Activated B cell treated with CpG ODN at 0.5 μM for 24 hours (primary cell): ENCODE results near the gene IMMT. TPM values are rescaled to one million over a fixed set of nuclear protein-coding genes. Genes with fewer than 3 reads are reported as not detected.

Experiments
- ATAC-seq: fragments of 200-7000 bp; cut with Tn5 transposase; one replicate; pipeline ENCODE4 v1.10.0; 2021; ENCODE audit warnings: low read depth, mild to moderate bottlenecking, moderate library complexity
- CTCF ChIA-PET: fragments of 350-600 bp; sonication (Branson Sonifier 250); formaldehyde crosslinking; loops from one replicate; lab custom pipeline; 2021; ENCODE audit warnings: antibody characterized with exemption; lab: Charles Lee
- POLR2A ChIA-PET: fragments of 350-600 bp; sonication (Branson Sonifier 250); formaldehyde crosslinking; loops from one replicate; lab custom pipeline; 2021; ENCODE audit warnings: antibody characterized with exemption; lab: Charles Lee
- DNase-seq: peaks from one replicate; pipeline ENCODE4 v3.0.0; 2022
- H3K27ac Mint-ChIP-seq: one replicate; pipeline ENCODE4 v1.8.0; 2020; ENCODE audit warnings: mixed read lengths
- H3K27me3 Mint-ChIP-seq: one replicate; pipeline ENCODE4 v1.8.0; 2021; ENCODE audit warnings: mixed read lengths
- H3K36me3 Mint-ChIP-seq: one replicate; pipeline ENCODE4 v1.8.0; 2021; ENCODE audit warnings: low read depth, mixed read lengths
- H3K4me1 Mint-ChIP-seq: one replicate; pipeline ENCODE4 v1.8.0; 2021; ENCODE audit warnings: mixed read lengths
- H3K4me3 Mint-ChIP-seq: one replicate; pipeline ENCODE4 v1.8.0; 2020; ENCODE audit warnings: mild to moderate bottlenecking, mixed read lengths
- H3K9me3 Mint-ChIP-seq: one replicate; pipeline ENCODE4 v1.8.0; 2020; ENCODE audit warnings: mixed read lengths
- intact Hi-C: fragments of 100-400 bp; cut with micrococcal nuclease; formaldehyde crosslinking; loops from one replicate; pipeline ENCODE4 v1.15.1; 2024
- total RNA-seq: library from RNA; stranded (reverse); gene quantifications from 2 replicates; pipeline ENCODE4 v1.2.3, GENCODE V29; 2022
- TF ChIP-seq, protein P1 (sequence below): fragments of 200-600 bp; IDR thresholded peaks from one replicate; pipeline ENCODE4 v1.8.0; 2022; ENCODE audit warnings: antibody characterized with exemption, mild to moderate bottlenecking

Gene IMMT
- total RNA-seq, 1 donor from 2014 or later: 93.0 TPM

DNA sequence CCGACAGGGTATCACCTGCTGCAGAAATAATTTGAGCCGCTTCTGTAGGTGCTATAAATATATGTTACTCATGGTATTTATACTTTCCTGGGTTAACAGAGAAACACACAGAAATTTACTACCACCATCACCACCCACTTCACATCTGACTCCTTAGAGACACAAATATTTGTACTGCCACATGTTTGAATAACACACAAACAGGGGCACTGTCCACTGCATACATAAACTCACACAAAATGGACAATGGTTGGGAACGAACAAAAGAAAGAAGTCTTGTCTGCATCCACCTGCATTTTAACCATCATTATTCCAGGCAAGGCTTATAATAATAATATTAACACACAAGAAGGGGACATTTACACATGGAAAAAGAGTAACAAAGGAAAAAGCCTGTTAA is 24.0 kb downstream of the IMMT start:
- intact Hi-C loops: no loop called here
- DNase-seq (no peak), ATAC-seq (no peak)
- Mint-ChIP-seq H3K9me3 (no peaks in the 10 kb centered on the region), H3K4me1 (peaks cover 20% of the 10 kb centered on the region), H3K27ac (no peak overlapping the region), H3K36me3 (peaks cover 74% of the 10 kb centered on the region), H3K27me3 (no peaks in the 10 kb centered on the region), H3K4me3 (no peak overlapping the region)
- TF ChIP-seq, protein P1, sequence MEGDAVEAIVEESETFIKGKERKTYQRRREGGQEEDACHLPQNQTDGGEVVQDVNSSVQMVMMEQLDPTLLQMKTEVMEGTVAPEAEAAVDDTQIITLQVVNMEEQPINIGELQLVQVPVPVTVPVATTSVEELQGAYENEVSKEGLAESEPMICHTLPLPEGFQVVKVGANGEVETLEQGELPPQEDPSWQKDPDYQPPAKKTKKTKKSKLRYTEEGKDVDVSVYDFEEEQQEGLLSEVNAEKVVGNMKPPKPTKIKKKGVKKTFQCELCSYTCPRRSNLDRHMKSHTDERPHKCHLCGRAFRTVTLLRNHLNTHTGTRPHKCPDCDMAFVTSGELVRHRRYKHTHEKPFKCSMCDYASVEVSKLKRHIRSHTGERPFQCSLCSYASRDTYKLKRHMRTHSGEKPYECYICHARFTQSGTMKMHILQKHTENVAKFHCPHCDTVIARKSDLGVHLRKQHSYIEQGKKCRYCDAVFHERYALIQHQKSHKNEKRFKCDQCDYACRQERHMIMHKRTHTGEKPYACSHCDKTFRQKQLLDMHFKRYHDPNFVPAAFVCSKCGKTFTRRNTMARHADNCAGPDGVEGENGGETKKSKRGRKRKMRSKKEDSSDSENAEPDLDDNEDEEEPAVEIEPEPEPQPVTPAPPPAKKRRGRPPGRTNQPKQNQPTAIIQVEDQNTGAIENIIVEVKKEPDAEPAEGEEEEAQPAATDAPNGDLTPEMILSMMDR: no peak
- ChIA-PET POLR2A (no interaction called here), CTCF (no interaction called here)

DNA sequence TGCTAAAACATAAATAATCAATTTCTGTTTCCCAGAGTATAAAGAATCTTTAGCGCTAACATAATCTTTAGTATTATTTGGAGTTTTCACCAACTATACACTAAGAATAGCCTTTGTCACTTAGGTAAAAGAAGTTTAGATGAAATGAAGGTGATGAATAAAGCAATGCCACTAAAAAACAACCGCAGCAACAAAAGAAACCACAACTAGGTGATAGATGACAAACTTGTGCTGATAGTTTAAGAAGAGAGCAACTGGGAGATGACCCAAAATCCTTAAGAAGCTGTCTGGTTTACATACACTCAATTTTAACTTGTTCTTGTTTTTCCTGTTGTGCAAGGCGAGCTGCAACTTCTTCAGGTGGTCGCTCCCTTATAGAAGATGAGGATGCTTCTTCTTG is 24.8 kb downstream of the IMMT start:
- Mint-ChIP-seq H3K27me3 (no peaks in the 10 kb centered on the region), H3K4me3 (no peak overlapping the region), H3K27ac (no peak overlapping the region), H3K4me1 (peaks cover 17% of the 10 kb centered on the region), H3K9me3 (no peaks in the 10 kb centered on the region), H3K36me3 (peaks cover 73% of the 10 kb centered on the region)
- ChIA-PET CTCF (no interaction called here), POLR2A (no interaction called here)
- DNase-seq (no peak), ATAC-seq (no peak)
- TF ChIP-seq, protein P1: no peak
- intact Hi-C loops: no loop called here

DNA sequence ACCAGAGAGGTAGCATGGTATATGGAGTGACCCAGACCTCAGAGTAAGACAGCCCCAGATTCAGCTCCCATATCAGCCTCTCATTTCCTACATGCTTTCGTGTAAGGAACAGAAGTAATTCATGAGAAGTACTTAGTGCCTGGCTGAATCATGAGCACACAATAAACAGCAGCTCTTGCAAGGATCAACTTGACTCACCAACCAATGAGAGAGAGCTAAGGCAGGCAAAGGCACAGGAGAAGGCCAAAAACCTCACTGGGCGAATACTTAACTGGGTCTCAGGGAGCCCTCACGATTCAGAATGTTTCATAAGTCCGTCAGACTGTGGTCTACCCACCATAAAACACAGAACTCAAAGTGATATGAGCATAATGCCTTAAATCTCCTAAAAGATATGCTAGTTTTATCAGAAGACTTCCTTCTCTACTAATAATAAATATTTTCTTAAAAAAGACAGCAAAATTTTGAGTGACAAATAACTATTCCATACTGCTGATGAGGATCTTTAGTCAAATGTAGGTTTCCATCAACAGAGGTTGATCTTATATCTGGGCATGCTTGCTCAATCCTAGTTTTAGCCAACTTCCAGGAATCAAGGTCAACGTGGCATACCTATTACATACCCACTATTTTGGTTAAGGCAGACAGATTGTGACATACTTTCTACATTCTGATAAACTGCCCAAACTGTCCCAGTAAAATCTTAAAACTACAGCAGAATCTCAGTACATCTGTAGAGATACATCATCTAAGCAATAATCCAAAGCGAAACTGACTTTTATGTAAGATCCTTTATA is 34.9 kb downstream of the IMMT start:
- Mint-ChIP-seq H3K9me3 (no peaks in the 10 kb centered on the region), H3K36me3 (peaks cover 75% of the 10 kb centered on the region), H3K27me3 (no peaks in the 10 kb centered on the region), H3K4me1 (no peaks in the 10 kb centered on the region), H3K27ac (no peak overlapping the region), H3K4me3 (no peak overlapping the region)
- DNase-seq (no peak), ATAC-seq (no peak)
- POLR2A ChIA-PET: no interaction called here
- TF ChIP-seq, protein P1: no peak
- CTCF ChIA-PET: interaction anchor here (0.7 kb wide), 1 partner anchor 491 kb away, joined by 3 read pairs; no protein-coding TSS in a partner anchor
- intact Hi-C loops: no loop called here

DNA sequence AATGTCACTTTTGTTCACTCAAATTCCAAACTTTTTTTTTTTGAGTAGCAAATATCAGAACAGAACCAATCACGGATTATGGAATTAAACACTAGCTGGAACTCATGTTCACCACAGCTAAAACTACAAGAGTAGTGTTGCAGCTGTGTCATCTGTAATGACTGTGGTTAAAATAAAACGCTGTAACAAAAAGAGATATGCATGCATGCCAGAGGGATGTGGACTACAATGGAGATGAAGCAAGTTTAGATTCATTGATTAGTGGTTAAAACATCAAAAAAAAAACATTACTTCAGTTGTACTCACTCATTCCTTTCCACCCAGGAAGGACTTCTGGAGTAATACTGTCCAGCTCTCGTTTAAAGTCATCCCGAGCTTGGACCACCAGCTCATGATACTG is 37.0 kb downstream of the IMMT start:
- Mint-ChIP-seq H3K36me3 (peaks cover 75% of the 10 kb centered on the region), H3K9me3 (no peaks in the 10 kb centered on the region), H3K27ac (no peak overlapping the region), H3K4me1 (no peaks in the 10 kb centered on the region), H3K4me3 (no peak overlapping the region), H3K27me3 (no peaks in the 10 kb centered on the region)
- TF ChIP-seq, protein P1: no peak
- intact Hi-C loops: no loop called here
- ChIA-PET POLR2A (interaction anchor here (0.9 kb wide), 1 partner anchor 12 kb away, joined by 4 read pairs; no protein-coding TSS in a partner anchor), CTCF (no interaction called here)
- ATAC-seq: no peak
- no peak for DNase-seq

DNA sequence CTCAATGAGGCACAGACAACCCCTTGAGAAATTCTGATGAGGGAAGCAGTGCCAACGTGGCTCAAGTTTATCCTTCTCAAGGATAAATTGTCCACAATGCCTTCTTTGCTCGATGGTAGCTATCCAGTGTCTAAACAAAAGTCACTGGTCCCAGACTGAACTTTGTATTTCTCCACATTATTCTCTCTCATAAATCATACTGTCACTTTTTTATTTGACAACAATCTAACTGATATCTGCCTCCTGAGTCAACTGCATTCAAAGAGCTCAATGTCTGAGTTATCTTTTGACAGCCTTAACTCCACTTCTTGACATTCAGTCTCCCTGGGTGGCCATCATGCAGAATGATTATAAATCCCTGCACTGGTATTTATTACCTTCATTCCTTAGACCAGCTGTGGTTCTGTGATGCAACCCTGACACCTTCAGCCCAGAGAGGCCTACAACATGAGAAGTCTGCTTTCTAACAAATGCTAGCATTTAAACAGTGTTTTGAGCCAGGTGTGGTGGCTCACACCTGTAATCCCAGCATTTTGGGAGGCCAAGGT is 38.2 kb downstream of the IMMT start:
- H3K4me1 Mint-ChIP-seq: no peaks in the 10 kb centered on the region
- intact Hi-C loops: no loop called here
- ChIA-PET CTCF (no interaction called here), POLR2A (interaction anchor here (0.7 kb wide), 1 partner anchor 12 kb away, joined by 4 read pairs; no protein-coding TSS in a partner anchor)
- no peak for DNase-seq
- H3K27me3 Mint-ChIP-seq: no peaks in the 10 kb centered on the region
- H3K27ac Mint-ChIP-seq: no peak overlapping the region
- H3K4me3 Mint-ChIP-seq: no peak overlapping the region
- H3K36me3 Mint-ChIP-seq: peaks cover 73% of the 10 kb centered on the region
- no peaks in the 10 kb centered on the region for H3K9me3 Mint-ChIP-seq
- ATAC-seq: no peak
- TF ChIP-seq, protein P1: no peak
